PC-9 (cell line): ENCODE results near the gene ISM2.

Experiments used
- EZH2 ChIP-seq: fragments of 200-600 bp; sonication (generic); IDR thresholded peaks from 2 replicates; pipeline ENCODE4 v1.8.0; 2017; ENCODE audit warnings: antibody characterized with exemption, low read depth
- TF ChIP-seq, protein P1 (sequence below): fragments of 200-600 bp; sonication (generic); conservative IDR thresholded peaks from 2 replicates; pipeline ENCODE4 v1.6.1; 2017; ENCODE audit warnings: mixed run types, antibody characterized with exemption, mild to moderate bottlenecking, moderate library complexity

DNA sequence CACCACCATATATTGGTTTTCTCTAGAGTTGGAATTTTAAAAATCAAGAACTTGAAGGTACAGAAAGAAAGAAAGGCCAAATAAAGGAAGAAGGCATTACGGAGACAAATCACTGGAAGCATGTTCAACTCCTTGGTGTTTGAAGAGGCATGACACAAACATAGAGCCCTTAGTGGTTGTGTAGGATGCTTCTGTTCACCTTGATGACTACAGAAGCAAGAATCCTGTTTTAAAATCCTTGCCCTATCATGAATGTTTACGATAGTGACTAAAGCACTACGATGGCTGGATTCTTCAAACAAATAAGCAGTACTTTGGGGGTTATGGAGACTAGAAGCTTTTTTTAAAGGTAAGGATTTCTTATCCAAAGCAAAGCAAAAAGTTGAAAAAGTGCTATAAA lies 10.3 kb upstream of the ISM2 start:
- TF ChIP-seq, protein P1, sequence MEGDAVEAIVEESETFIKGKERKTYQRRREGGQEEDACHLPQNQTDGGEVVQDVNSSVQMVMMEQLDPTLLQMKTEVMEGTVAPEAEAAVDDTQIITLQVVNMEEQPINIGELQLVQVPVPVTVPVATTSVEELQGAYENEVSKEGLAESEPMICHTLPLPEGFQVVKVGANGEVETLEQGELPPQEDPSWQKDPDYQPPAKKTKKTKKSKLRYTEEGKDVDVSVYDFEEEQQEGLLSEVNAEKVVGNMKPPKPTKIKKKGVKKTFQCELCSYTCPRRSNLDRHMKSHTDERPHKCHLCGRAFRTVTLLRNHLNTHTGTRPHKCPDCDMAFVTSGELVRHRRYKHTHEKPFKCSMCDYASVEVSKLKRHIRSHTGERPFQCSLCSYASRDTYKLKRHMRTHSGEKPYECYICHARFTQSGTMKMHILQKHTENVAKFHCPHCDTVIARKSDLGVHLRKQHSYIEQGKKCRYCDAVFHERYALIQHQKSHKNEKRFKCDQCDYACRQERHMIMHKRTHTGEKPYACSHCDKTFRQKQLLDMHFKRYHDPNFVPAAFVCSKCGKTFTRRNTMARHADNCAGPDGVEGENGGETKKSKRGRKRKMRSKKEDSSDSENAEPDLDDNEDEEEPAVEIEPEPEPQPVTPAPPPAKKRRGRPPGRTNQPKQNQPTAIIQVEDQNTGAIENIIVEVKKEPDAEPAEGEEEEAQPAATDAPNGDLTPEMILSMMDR, result no peak
- no peak for TF ChIP-seq EZH2
